ENCODE results near the gene MAP2K3.

MAP2K3 gene

DNA sequence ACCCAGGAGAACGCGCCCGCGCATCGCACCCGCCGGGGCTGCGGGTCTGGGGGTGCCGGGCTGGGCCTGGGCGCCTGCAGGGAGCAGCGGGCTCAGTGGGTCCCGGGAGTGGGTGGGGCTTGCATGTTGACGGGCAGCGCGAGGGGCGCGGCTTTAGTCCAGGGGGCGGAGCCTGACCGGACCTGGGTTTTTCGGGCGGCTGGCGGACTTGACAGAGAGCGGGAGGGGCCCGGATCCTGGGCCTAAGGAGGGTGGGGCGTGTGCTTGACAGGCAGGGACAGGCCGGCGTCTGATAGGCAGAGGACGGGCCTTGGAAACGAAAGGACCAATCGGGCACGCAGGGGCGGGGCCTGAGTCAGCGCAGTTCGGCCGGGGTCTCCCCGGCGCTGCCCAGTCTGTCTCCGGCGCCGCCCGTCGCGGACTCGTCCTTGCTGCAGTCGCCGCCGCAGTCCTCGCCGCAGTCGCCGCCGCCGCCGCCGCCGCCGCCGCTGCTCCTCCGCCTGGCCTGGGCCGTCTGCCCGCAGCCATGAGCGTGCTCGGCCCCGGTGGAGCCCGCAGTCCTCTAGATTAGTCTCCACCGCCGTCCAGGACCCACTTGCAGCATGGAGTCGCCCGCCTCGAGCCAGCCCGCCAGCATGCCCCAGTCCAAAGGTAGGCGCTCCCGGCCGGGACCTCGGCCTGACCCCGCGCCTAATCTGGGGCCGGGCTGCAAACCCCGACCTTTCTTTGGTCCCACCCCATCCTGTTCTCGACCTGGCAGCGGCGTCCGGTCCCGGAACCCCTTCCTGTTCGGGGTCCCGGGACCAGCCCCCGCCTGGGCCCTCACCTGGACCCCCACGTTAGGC, at the start of gene MAP2K3:
TSS of gene MAP2K3 (plus strand) at position 393 of the 845 bp plus-strand sequence. CDS start at position 603, 210 bp downstream.
- Mint-ChIP-seq H3K4me1 (ENCODE audit: low read depth) (peaks cover 68% of the 10 kb centered on the region), H3K27me3 (no peaks in the 10 kb centered on the region), H3K9me3 (no peaks in the 10 kb centered on the region), H3K4me3 (peak within 1 kb of the TSS; percentile 97), H3K36me3 (ENCODE audit: low read depth) (peaks cover 41% of the 10 kb centered on the region), H3K27ac (peak within 1 kb of the TSS; percentile 98)
- DNase-seq: peak; percentile 99

- Mint-ChIP-seq H3K27me3 (no peaks in the 10 kb centered on the region), H3K27ac (no peak overlapping the region), H3K4me1 (ENCODE audit: low read depth) (no peaks in the 10 kb centered on the region), H3K36me3 (ENCODE audit: low read depth) (peaks cover 3% of the 10 kb centered on the region), H3K4me3 (no peak overlapping the region), H3K9me3 (no peaks in the 10 kb centered on the region)
- DNase-seq: no peak
Measured at GRCh38 chr17:21235921-21236320, 48.6 kb upstream of the MAP2K3 start.

- Mint-ChIP-seq H3K27me3 (no peaks in the 10 kb centered on the region), H3K36me3 (ENCODE audit: low read depth) (no peaks in the 10 kb centered on the region), H3K4me3 (no peak overlapping the region), H3K27ac (no peak overlapping the region), H3K9me3 (no peaks in the 10 kb centered on the region), H3K4me1 (ENCODE audit: low read depth) (no peaks in the 10 kb centered on the region)
- DNase-seq: no peak
Measured at GRCh38 chr17:21239680-21240368, 44.7 kb upstream of the MAP2K3 start.

- Mint-ChIP-seq H3K36me3 (ENCODE audit: low read depth) (no peaks in the 10 kb centered on the region), H3K4me1 (ENCODE audit: low read depth) (no peaks in the 10 kb centered on the region), H3K27ac (no peak overlapping the region), H3K4me3 (no peak overlapping the region), H3K27me3 (no peaks in the 10 kb centered on the region), H3K9me3 (no peaks in the 10 kb centered on the region)
- DNase-seq: no peak
Measured at GRCh38 chr17:21240369-21241055, 44.0 kb upstream of the MAP2K3 start.

DNA sequence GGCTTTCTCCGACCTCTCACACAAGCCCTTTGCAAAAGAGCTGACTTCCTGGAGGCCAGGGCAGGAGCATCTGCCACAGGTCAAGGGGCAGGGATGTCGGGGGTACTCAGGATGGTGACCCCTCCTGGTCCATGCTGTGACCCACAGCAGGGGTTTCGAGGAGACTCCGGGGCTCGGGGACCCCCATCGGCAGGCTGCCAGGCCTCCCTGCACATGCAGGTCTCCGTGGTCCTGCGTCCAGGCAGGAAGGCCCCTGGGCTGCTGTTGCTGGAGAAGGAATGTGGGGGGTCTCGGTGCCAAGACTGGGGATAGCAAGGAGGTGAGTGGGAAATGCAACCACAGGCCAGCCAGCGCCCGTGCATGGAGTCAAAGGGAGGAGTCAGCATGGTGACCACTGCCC, 42.9 kb upstream of the MAP2K3 start:
- Mint-ChIP-seq H3K4me1 (ENCODE audit: low read depth) (peaks cover 3% of the 10 kb centered on the region), H3K9me3 (no peaks in the 10 kb centered on the region), H3K4me3 (no peak overlapping the region), H3K27ac (no peak overlapping the region), H3K36me3 (ENCODE audit: low read depth) (no peaks in the 10 kb centered on the region), H3K27me3 (no peaks in the 10 kb centered on the region)
- DNase-seq: no peak

DNA sequence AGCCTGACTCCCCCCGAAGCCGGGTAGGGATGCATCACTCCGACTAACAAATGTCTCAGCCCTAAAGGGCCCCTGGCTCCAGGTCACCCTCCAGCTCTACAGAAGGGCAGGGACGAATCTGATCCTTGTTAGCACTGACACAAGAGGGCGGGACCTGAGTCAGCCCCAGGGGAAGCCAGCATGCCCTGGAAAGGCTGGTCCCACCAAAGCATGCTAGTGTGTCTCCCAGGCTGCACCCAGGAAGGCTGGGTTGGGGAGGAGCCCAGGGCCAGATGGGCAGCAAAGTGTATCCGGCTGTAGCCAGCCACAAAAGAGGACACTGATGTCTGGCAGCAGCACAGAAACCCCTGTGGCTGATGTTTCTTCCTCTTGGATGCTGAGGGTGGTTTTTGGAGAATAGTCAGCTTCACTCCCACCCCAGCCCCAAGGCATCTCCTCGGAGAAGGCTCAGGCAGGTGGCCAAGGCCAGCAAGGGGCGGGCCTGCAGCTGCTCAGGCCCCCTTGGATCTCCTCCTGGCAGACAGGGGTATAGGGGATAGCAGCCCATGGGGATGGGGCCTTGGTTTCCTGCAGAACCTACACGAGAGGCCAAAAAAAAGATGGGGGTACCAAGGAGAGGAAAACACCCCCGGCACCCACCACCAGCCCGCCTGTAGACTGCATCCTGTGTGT, 42.3 kb upstream of the MAP2K3 start:
- no peaks in the 10 kb centered on the region for H3K36me3 Mint-ChIP-seq (ENCODE audit: low read depth)
- no peaks in the 10 kb centered on the region for H3K27me3 Mint-ChIP-seq
- no peak overlapping the region for H3K27ac Mint-ChIP-seq
- no peak overlapping the region for H3K4me3 Mint-ChIP-seq
- peaks cover 3% of the 10 kb centered on the region for H3K4me1 Mint-ChIP-seq (ENCODE audit: low read depth)
- no peaks in the 10 kb centered on the region for H3K9me3 Mint-ChIP-seq
- DNase-seq: no peak

DNA sequence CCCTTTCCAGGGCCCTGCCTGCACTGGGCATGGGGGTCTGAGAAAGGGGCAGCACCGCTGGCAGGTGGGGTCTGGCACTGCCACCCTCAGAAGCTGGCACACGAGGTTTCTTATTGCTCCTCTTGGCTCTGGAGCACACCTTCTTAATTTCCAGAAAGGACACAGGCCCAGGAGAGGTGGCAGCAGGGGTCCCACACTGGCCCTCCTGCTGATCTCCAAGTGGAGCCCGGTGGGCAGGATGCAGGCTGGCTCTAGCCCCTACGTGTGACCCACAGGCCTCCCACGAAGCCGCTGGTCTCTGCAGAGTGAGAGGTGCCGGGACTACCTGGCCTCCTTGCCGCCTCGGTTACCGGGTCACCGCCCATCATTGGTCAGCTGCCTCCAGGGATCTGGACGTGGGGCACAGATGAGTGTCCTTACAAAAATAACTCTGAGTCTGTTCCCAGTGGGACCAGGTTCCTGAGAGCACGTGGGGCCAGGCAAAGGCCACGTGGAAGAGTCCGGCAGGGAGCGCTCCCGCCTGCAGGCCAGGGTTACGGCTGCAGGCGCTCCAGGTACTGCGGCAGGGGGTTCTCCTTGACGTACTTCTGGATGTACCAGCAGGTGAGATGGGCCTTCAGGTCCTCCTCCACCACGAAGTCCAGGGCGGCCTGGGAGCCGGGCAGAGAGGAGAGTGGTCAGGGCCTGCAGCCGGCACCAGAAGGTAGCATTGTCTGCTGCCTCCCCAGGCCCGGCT, 41.6 kb upstream of the MAP2K3 start:
- no peak for DNase-seq
- Mint-ChIP-seq H3K9me3 (no peaks in the 10 kb centered on the region), H3K27ac (no peak overlapping the region)

GRCh38 chr17:21243516-21244303, 40.8 kb upstream of the MAP2K3 start:
- Mint-ChIP-seq H3K27ac (no peak overlapping the region), H3K4me1 (ENCODE audit: low read depth) (peaks cover 3% of the 10 kb centered on the region), H3K4me3 (no peak overlapping the region), H3K9me3 (no peaks in the 10 kb centered on the region), H3K27me3 (no peaks in the 10 kb centered on the region), H3K36me3 (ENCODE audit: low read depth) (no peaks in the 10 kb centered on the region)
- DNase-seq: no peak

More for the DNA sequence above, 41.6 kb upstream of the MAP2K3 start:
- Mint-ChIP-seq H3K4me1 (ENCODE audit: low read depth) (peaks cover 3% of the 10 kb centered on the region), H3K27me3 (no peaks in the 10 kb centered on the region), H3K36me3 (ENCODE audit: low read depth) (no peaks in the 10 kb centered on the region), H3K4me3 (no peak overlapping the region)

DNA sequence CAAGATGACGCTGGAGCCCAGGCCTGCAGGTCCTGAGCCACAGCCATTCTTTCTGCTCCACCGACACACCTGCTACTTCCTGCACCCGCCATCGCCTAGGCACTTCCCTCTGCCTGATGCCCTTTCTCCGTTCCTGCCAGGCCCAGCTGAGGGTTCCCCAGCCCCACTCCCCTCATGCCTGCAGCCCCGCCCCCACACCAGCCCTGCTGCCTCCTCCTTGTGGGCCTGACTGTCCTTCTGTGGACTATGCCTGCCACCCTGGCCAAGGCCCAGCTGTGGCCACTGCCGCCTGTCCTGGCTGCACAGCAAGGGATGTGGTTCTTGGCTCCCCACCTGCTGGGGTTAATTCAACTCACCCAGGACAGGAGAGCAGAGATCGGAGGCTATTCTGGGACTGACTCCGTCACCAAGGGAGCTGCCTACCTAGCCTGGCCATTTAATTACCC, 38.8 kb upstream of the MAP2K3 start:
- Mint-ChIP-seq H3K4me1 (ENCODE audit: low read depth) (peaks cover 3% of the 10 kb centered on the region), H3K9me3 (no peaks in the 10 kb centered on the region), H3K27me3 (no peaks in the 10 kb centered on the region), H3K4me3 (no peak overlapping the region), H3K36me3 (ENCODE audit: low read depth) (no peaks in the 10 kb centered on the region), H3K27ac (peak overlapping the region; percentile 26)
- no peak for DNase-seq

DNA sequence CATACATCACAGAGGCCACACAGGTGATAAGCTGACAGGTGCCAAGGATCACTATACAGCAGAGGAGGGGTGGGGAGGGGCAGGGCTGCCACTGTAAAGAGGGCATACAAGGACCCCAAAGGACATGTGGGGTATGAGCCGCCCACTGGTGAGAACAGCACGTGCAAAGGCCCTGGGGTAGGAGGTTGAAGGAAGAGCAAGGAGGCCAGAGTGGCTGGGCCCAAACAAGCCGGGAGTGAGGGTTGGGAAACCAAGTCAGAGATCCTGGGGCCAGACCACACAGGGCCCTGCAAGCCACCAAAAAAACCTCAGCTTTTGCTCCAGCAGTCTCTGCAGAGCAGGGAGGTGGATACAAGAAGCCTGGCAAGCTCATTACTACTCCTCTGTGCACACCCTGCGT, 37.8 kb upstream of the MAP2K3 start:
- DNase-seq: no peak
- H3K4me3 Mint-ChIP-seq: no peak overlapping the region
- H3K9me3 Mint-ChIP-seq: no peaks in the 10 kb centered on the region
- H3K27me3 Mint-ChIP-seq: no peaks in the 10 kb centered on the region
- H3K27ac Mint-ChIP-seq: no peak overlapping the region
- peaks cover 4% of the 10 kb centered on the region for H3K4me1 Mint-ChIP-seq (ENCODE audit: low read depth)
- no peaks in the 10 kb centered on the region for H3K36me3 Mint-ChIP-seq (ENCODE audit: low read depth)

GRCh38 chr17:21247552-21248258, 36.8 kb upstream of the MAP2K3 start:
- no peak for DNase-seq
- Mint-ChIP-seq H3K27ac (no peak overlapping the region), H3K36me3 (ENCODE audit: low read depth) (no peaks in the 10 kb centered on the region), H3K4me3 (no peak overlapping the region), H3K9me3 (no peaks in the 10 kb centered on the region), H3K4me1 (ENCODE audit: low read depth) (peaks cover 11% of the 10 kb centered on the region), H3K27me3 (no peaks in the 10 kb centered on the region)

DNA sequence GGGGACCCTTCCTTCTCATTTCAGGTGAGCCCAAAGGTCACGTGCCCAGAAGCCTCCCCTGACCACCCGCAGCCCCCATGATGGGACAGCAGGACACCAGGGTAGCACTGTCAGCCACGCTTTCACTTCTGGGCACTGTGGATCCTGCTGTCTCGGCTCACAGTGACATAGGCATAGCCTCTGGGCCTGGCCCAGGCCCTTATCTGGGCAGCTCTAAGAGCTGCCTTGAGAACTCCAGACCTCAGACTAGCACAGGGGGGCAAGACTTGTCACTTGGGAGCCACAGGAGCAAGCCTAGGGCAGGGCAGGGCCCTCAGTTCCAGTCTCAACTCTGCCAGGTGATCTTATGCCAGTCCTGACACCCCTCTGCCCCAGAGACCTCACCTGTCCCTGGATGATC, 36.0 kb upstream of the MAP2K3 start:
- H3K27ac Mint-ChIP-seq: no peak overlapping the region
- DNase-seq: no peak

More for the DNA sequence above, 36.0 kb upstream of the MAP2K3 start:
- Mint-ChIP-seq H3K4me1 (ENCODE audit: low read depth) (peaks cover 13% of the 10 kb centered on the region), H3K9me3 (no peaks in the 10 kb centered on the region), H3K27me3 (no peaks in the 10 kb centered on the region), H3K4me3 (no peak overlapping the region), H3K36me3 (ENCODE audit: low read depth) (no peaks in the 10 kb centered on the region)
